Parathyroid adenoma (tissue), 2 donors: ENCODE measurements around the gene ALDH1A2.

Source experiments
- H2AFZ ChIP-seq: fragments of 300-600 bp; sonication (generic); one replicate; pipeline ENCODE4 v1.7.0; 2017; ENCODE audit warnings: antibody characterized with exemption, mild to moderate bottlenecking
- H3K27ac ChIP-seq: fragments of 300-600 bp; sonication (generic); one replicate; pipeline ENCODE4 v1.7.0; 2017
- H3K27me3 ChIP-seq: fragments of 300-600 bp; sonication (generic); one replicate; pipeline ENCODE4 v1.7.0; 2017; ENCODE audit warnings: low read length; ENCODE audit not compliant: control insufficient read depth, insufficient read depth
- H3K36me3 ChIP-seq: fragments of 300-600 bp; sonication (generic); one replicate; pipeline ENCODE4 v1.7.0; 2017; ENCODE audit warnings: low read length; ENCODE audit not compliant: control insufficient read depth, insufficient read depth
- H3K4me1 ChIP-seq: fragments of 300-600 bp; sonication (generic); one replicate; pipeline ENCODE4 v1.7.0; 2017; ENCODE audit warnings: control low read depth
- H3K4me2 ChIP-seq: fragments of 300-600 bp; sonication (generic); one replicate; pipeline ENCODE4 v1.7.0; 2017; ENCODE audit warnings: low read length
- H3K4me3 ChIP-seq: fragments of 300-600 bp; sonication (generic); one replicate; pipeline ENCODE4 v1.7.0; 2017; ENCODE audit warnings: low read depth, low read length
- H3K79me2 ChIP-seq: fragments of 300-600 bp; sonication (generic); one replicate; pipeline ENCODE4 v1.7.0; 2017; ENCODE audit warnings: control low read depth
- H3K9ac ChIP-seq: fragments of 300-600 bp; sonication (generic); one replicate; pipeline ENCODE4 v1.7.0; 2017; ENCODE audit warnings: mild to moderate bottlenecking
- H3K9me3 ChIP-seq: fragments of 300-600 bp; sonication (generic); one replicate; pipeline ENCODE4 v1.7.0; 2017; ENCODE audit warnings: low read length; ENCODE audit not compliant: control insufficient read depth
- CTCF ChIP-seq: fragments of 300-600 bp; sonication (generic); IDR thresholded peaks from one replicate; pipeline ENCODE4 v1.7.0; 2017; ENCODE audit warnings: antibody characterized with exemption, mild to moderate bottlenecking
- donor health status: primary hyperparathyroidism.

The ALDH1A2 gene

GRCh38 chr15:57920911-57921310 is 144.6 kb downstream of the ALDH1A2 start:
- H3K27ac ChIP-seq = no peak overlapping the region
- H2AFZ ChIP-seq = no peak overlapping the region
- no peak overlapping the region for H3K4me3 ChIP-seq
- H3K4me1 ChIP-seq = peaks cover 4% of the 10 kb centered on the region
- TF ChIP-seq CTCF = no peak
- H3K4me2 ChIP-seq = no peak overlapping the region
- H3K36me3 ChIP-seq = no peaks in the 10 kb centered on the region
- H3K9me3 ChIP-seq = no peaks in the 10 kb centered on the region
- H3K27me3 ChIP-seq = no peaks in the 10 kb centered on the region
- H3K9ac ChIP-seq = no peak overlapping the region
- H3K79me2 ChIP-seq = no peaks in the 10 kb centered on the region

DNA sequence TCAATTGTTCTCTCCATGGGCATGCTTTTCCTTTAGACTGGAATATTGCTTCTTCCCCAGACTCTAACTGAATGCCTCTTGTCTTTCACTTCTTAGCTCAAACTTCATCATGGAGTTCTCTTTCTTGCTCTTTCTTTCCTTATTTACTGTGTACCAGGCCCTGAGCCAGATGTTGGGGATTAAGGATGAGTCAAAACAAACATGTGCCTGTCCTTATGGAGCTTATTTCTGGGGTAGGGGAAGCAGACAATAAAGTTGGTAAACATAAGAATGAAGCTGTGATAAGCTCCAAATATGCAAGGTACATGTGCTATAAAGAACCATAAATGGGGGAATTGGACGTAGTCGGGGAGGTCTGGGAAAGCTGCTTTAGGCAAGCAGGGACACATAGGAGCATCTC is 145.8 kb downstream of the ALDH1A2 start:
- H3K27ac ChIP-seq = no peak overlapping the region
- no peaks in the 10 kb centered on the region for H3K27me3 ChIP-seq
- peaks cover 4% of the 10 kb centered on the region for H3K4me1 ChIP-seq
- H3K9ac ChIP-seq = no peak overlapping the region
- no peaks in the 10 kb centered on the region for H3K79me2 ChIP-seq
- no peak overlapping the region for H3K4me3 ChIP-seq
- H3K9me3 ChIP-seq = no peaks in the 10 kb centered on the region
- TF ChIP-seq CTCF = no peak
- no peak overlapping the region for H3K4me2 ChIP-seq
- no peaks in the 10 kb centered on the region for H3K36me3 ChIP-seq
- H2AFZ ChIP-seq = no peak overlapping the region

DNA sequence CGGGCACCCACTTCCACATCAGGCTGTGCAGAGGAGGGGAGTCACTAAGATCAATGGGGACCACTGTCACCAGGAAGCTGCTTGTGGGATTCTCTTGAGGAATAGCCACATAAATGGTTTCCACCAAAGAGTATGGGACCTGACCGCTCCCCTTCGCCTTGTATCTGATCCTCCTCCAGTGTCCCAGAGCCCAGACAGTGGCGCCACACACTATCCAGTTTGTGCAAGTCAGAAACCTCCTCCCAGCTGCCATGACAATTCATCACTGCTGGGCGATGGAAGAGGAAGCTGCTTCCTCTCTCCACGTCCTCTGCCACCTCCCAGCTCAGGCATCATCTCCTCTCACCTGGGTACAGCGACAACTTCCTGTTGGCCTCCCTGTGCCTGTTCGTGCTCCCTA is 147.5 kb downstream of the ALDH1A2 start:
- TF ChIP-seq CTCF = no peak
- Histone ChIP-seq H3K79me2 (no peaks in the 10 kb centered on the region), H3K36me3 (no peaks in the 10 kb centered on the region), H3K27me3 (no peaks in the 10 kb centered on the region), H3K27ac (no peak overlapping the region), H3K4me3 (no peak overlapping the region), H2AFZ (no peak overlapping the region), H3K9ac (no peak overlapping the region), H3K4me1 (no peaks in the 10 kb centered on the region), H3K4me2 (no peak overlapping the region), H3K9me3 (no peaks in the 10 kb centered on the region)

GRCh38 chr15:57916695-57917094 is 148.8 kb downstream of the ALDH1A2 start:
- Histone ChIP-seq H3K27ac (no peak overlapping the region), H3K4me2 (no peak overlapping the region), H3K9ac (no peak overlapping the region), H3K36me3 (no peaks in the 10 kb centered on the region), H3K4me3 (no peak overlapping the region), H3K79me2 (no peaks in the 10 kb centered on the region), H3K9me3 (no peaks in the 10 kb centered on the region), H3K4me1 (no peaks in the 10 kb centered on the region), H3K27me3 (no peaks in the 10 kb centered on the region), H2AFZ (no peak overlapping the region)
- TF ChIP-seq CTCF = no peak

- no peak for TF ChIP-seq CTCF
- H3K4me3 ChIP-seq = no peak overlapping the region
- H3K79me2 ChIP-seq = no peaks in the 10 kb centered on the region
- no peaks in the 10 kb centered on the region for H3K27me3 ChIP-seq
- H3K9ac ChIP-seq = no peak overlapping the region
- H2AFZ ChIP-seq = no peak overlapping the region
- no peaks in the 10 kb centered on the region for H3K4me1 ChIP-seq
- no peaks in the 10 kb centered on the region for H3K36me3 ChIP-seq
- no peak overlapping the region for H3K27ac ChIP-seq
- H3K9me3 ChIP-seq = no peaks in the 10 kb centered on the region
- H3K4me2 ChIP-seq = no peak overlapping the region
These were observed 149.5 kb downstream of the ALDH1A2 start for GRCh38 chr15:57915827-57916531.
